GM18517 (cell line): ENCODE data around the gene B9D1.

Source experiments
- ATAC-seq: cut with Tn5 transposase; IDR thresholded peaks from one replicate; pipeline ENCODE4 v1.9.1; 2021; ENCODE audit warnings: mild to moderate bottlenecking, moderate library complexity; ENCODE audit not compliant: unreplicated experiment

The B9D1 gene

GRCh38 chr17:19377602-19378415 lies 15.3 kb upstream of the B9D1 start:
- peak; percentile 85 for ATAC-seq

- no peak for ATAC-seq
These were observed 14.3 kb upstream of the B9D1 start for GRCh38 chr17:19376811-19377210.

GRCh38 chr17:19375732-19376131 lies 13.2 kb upstream of the B9D1 start:
- ATAC-seq: no peak

- no peak for ATAC-seq
These were observed 11.6 kb upstream of the B9D1 start for GRCh38 chr17:19374136-19374535.

GRCh38 chr17:19372866-19373504 lies 10.5 kb upstream of the B9D1 start:
- no peak for ATAC-seq

DNA sequence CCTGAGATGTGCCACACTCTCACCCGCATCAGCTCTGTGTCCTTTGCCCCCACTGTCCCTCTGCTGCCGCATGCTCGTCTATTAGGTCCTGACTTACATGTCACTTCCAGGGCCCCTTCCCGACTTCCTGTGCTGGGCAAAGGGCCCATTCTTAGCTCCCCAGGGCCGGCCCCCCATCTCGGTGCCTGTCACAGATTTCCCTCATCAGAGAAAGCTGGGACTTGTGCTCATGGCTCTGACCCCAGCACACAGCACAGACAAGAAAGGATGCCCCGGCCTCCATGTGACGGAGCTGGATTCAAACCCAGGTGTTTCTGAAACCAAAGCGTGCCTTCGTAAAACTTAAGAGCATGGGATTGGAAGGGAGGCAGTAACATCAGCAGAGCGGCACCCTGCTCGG lies 9.9 kb upstream of the B9D1 start:
- ATAC-seq: no peak

DNA sequence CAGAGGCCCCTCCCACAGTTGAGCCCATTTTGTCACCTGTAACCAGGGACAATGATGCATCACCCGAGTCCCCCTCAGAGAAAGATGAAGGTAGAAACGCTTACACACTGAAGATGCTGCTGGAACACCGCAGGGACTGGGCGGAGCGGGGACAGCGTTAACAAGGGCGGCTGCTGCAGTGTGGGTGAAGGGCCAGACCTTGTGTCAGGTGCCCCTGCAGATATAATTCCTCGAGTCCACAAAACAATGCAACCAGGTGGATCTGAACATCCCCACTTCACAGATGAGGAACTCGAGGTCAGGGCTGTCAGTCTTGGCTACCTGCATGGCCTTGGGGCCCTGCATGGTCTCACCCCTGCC lies 9.5 kb upstream of the B9D1 start:
- no peak for ATAC-seq

DNA sequence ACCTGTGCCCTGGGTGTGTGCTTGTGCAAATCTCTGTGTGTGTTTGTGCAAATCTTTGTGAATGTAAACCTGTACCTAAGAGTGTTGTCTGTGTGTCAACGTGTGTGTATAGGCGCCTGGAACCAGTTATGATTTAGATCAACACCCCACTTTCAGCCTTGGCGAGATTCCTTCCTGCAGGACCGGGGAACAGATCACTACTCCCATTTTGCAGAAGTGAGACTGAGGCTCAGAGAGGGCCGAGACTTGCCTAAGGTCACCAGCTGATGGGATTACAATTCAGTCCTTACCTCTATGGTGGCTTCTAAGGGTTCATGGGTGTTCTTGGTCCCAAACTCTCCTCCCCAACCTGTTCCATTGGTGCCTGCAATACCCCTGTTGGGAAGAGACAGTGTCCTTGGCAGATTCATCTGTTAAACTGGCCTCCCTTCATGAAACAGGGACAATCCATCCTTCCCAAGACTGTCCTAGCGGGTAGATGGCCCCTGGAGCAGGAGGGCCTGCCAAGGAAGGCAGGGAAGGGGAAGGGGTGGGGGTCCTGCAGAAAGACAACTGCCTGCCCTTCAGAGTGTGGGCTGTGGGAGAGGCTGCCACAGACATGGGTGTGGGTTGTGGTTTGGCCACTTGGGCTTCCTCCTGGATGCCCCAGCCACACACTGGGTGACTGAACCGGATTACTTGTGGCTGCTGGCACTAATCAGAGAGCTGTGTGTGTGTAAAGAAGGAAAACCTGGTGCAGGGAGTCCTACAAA lies 8.9 kb upstream of the B9D1 start:
- ATAC-seq: no peak

- no peak for ATAC-seq
These were observed 8.0 kb upstream of the B9D1 start for GRCh38 chr17:19370493-19370960.

GRCh38 chr17:19369846-19370492 lies 7.4 kb upstream of the B9D1 start:
- no peak for ATAC-seq

- ATAC-seq: no peak
These were observed 6.7 kb upstream of the B9D1 start for GRCh38 chr17:19369107-19369778.

- ATAC-seq: no peak
These were observed 5.7 kb upstream of the B9D1 start for GRCh38 chr17:19368229-19368628.

GRCh38 chr17:19366637-19366972 lies 4.1 kb upstream of the B9D1 start:
- ATAC-seq: no peak

DNA sequence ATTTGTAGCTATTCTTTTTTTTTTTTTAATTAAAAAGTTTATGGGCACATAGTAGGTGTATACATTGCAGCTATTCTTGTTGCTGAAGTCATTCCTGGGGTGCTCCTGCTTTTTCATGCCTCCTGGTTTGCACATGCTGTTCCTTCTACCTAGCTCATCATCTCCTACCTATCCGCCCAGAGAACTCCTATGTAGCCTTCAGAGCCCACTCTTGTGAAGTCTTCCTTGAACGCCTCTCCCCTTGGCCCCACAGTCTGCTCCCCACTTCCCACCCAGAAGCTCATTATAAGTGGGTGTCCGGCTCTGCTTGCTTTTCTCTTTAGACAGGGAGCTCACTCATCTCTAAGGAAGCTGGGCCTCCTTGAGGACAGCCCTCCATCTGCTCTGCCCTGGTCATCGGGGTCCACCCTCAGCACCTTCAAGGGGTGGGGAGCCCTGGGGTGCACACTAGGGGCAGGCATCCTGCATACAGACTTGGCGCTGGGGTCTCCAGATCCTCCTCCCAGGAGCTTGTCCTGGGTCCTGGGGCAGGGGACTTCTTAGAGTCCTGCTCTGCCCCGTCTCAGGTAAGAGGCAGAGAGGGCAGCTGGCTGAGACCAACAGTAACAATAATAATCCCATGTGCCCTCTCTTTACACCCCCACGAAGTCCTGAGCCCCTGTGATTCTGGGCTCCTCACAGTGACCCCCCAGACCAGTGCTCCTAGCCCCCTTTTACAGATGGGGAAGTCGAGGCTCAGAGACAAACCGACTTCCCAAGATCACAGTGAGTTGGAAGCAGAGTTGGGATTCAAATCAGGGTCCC lies 3.5 kb upstream of the B9D1 start:
- no peak for ATAC-seq

- no peak for ATAC-seq
These were observed 2.9 kb upstream of the B9D1 start for GRCh38 chr17:19365499-19365817.

DNA sequence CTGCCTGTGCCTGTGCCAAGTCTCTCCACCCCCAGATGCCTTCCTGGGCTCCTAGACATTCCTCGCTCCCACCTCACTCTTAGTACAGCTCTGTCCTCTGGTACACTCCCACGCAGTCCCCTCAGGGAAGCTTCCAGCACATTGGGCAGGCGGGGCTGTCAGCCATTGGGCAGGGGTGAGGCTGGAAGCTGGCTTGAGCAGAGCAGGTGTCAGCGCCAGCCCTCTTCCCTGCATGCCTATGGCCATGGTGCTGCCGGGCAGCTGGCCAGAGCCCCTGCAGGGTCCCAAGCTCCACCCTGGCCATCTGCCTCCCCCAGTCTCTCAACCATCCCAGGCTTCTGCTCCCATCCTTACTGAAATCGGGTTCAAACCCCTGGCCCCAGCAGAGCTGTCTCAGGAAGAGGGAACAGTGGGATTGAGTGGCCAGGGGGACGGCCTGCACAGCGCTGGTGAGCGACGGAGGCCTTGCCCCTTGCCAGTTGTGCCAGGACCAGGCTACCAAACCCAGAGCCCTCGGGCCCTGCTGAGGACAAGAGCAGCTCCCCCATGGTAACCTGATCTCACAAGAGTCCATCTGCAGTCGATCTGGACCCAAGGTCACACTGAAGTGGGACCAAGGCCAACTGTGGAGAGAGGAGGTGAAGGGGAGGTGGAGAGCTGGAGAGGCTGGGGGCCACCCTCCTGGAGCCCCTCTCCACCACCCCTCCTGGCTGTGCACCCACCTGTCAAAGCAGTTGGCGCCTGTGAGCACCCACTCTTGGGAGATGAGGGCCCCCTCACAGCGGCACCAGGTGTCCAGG lies 2.4 kb upstream of the B9D1 start:
- ATAC-seq: no peak

DNA sequence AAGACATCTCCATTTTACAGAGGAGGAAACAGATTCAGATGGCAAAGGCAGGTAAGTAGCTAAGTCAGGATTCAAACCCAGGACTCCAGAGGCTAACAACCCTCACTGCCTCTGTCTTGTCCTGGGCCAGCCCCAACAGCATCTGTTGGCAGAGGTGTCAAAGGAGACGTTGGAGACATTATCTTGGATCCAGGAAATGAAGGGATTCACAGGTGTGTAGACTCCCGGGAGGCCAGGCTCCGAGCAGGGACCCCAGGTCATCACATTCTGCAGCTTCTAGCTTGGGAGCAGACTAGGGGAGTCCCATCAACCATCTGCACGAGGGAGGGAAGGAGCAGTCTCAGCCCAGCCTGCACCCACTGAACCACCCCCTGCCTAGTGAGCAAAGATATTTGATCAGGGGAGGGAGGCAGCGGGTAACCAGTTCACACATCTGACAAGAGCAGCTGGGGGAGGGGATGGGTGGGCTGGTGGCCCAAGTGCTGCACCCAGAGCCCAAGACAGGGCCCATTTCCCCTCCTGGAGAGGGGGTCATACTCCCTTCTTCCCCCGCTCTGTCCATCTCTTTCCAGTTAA lies 1.0 kb upstream of the B9D1 start:
- no peak for ATAC-seq

DNA sequence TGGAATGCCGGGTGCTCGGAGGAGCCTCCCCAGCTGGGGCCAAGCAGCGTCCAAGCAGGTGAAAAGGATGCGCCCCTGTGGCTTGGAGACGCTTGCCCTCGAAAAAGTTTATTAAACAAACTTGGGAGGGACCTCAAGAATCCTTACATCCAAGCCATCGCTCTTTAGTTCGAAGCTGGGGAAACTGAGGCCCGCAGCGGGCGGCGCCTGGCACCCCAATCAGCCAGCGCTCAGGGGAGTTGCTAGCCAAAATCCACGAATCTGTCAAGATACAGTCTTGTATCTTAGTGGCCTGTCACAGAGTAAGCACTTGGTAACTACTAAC lies 553 bp upstream of the B9D1 start:
- ATAC-seq: no peak

GRCh38 chr17:19361944-19362276 lies 613 bp downstream of the B9D1 start:
- no peak for ATAC-seq
